ENCODE results near the gene CD48. TPM values are rescaled to one million over a fixed set of nuclear protein-coding genes. Genes with fewer than 3 reads are reported as not detected.

CD48 gene, protein sequence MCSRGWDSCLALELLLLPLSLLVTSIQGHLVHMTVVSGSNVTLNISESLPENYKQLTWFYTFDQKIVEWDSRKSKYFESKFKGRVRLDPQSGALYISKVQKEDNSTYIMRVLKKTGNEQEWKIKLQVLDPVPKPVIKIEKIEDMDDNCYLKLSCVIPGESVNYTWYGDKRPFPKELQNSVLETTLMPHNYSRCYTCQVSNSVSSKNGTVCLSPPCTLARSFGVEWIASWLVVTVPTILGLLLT
- total RNA-seq (2021): not detected in 2 replicates
- not detected for Bru-seq, nascent RNA
- BruChase-seq, experiment 1, labeled RNA remaining after a 2-hour chase: not detected
- BruChase-seq, experiment 2, labeled RNA remaining after a 6-hour chase: not detected
- long read RNA-seq: 0 reads

GRCh38 chr1:160711602-160712311 lies at the start of gene CD48:
Gene CD48 (minus strand): TSS chr1:160711822. CDS start chr1:160711763, 59 bp downstream.
- H3K27me3 ChIP-seq (replicated peaks; ENCODE audit: insufficient read depth, low read depth, low read length, poor library complexity): peaks cover 23% of the 10 kb centered on the region
- TF ChIP-seq CTCF (conservative IDR thresholded peaks at IDR 0.05; ENCODE audit: low read depth, low read length) (no peak), EZH2 (IDR thresholded peaks at IDR 0.05; ENCODE audit: borderline replicate concordance, low read depth, low read length, poor library complexity, severe bottlenecking) (no peak)
- intact Hi-C loops (cut with micrococcal nuclease; ENCODE audit: unreplicated experiment): no loop called here
- H3K4me1 ChIP-seq (ENCODE audit: insufficient read depth, low read length, poor library complexity, severe bottlenecking): no peaks in the 10 kb centered on the region
- H3K9me3 ChIP-seq (ENCODE audit: low read depth, low read length, poor library complexity, severe bottlenecking): no peaks in the 10 kb centered on the region
- no peak within 1 kb of the TSS for H3K27ac ChIP-seq (ENCODE audit: low read depth, low read length, poor library complexity, severe bottlenecking)
- ChIA-PET POLR2A (ENCODE audit: low non-redundant PET) (no interaction called here), CTCF (no interaction called here)
- BruUV-seq (replicated peaks): no TSS peak
- no peak for DNase-seq (ENCODE audit: low spot score)
- H3K4me3 ChIP-seq (ENCODE audit: low read depth, low read length, poor library complexity, severe bottlenecking): no peak within 1 kb of the TSS
- no peaks in the 10 kb centered on the region for H3K36me3 ChIP-seq (ENCODE audit: insufficient read depth, low read length, poor library complexity, severe bottlenecking)

DNA sequence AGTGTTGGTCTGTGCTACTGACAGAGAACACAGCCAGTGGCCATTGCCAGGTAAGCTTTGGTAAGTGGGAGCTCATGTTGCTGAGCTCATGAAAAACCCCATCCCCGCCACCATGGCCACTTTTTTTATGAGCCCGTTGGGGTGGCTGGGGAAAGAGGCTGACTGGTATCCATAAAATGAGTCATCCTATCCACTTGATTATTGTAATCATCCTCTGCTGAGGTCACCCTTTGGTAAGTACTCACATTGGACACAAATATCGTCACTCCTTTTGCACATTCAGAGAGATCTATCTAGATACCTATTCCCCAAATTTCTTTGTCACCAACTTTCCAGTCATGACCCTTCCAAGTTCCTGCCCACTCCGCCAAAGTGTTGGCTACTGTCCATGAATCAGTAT lies 49.4 kb upstream of the CD48 start:
- DNase-seq (ENCODE audit: low spot score): no peak
- H3K4me3 ChIP-seq (ENCODE audit: low read depth, low read length, poor library complexity, severe bottlenecking): no peak overlapping the region
- TF ChIP-seq CTCF (conservative IDR thresholded peaks at IDR 0.05; ENCODE audit: low read depth, low read length): no peak
- no peak for TF ChIP-seq EZH2 (IDR thresholded peaks at IDR 0.05; ENCODE audit: borderline replicate concordance, low read depth, low read length, poor library complexity, severe bottlenecking)
- ChIA-PET POLR2A (ENCODE audit: low non-redundant PET) (no interaction called here), CTCF (no interaction called here)
- intact Hi-C loops (cut with micrococcal nuclease; ENCODE audit: unreplicated experiment): no loop called here
- no peaks in the 10 kb centered on the region for H3K9me3 ChIP-seq (ENCODE audit: low read depth, low read length, poor library complexity, severe bottlenecking)
- no peaks in the 10 kb centered on the region for H3K4me1 ChIP-seq (ENCODE audit: insufficient read depth, low read length, poor library complexity, severe bottlenecking)
- no peak overlapping the region for H3K27ac ChIP-seq (ENCODE audit: low read depth, low read length, poor library complexity, severe bottlenecking)
- H3K36me3 ChIP-seq (ENCODE audit: insufficient read depth, low read length, poor library complexity, severe bottlenecking): no peaks in the 10 kb centered on the region
- no TSS peak for BruUV-seq (replicated peaks)
- no peaks in the 10 kb centered on the region for H3K27me3 ChIP-seq (replicated peaks; ENCODE audit: insufficient read depth, low read depth, low read length, poor library complexity)

- TF ChIP-seq CTCF (conservative IDR thresholded peaks at IDR 0.05; ENCODE audit: low read depth, low read length) (no peak), EZH2 (IDR thresholded peaks at IDR 0.05; ENCODE audit: borderline replicate concordance, low read depth, low read length, poor library complexity, severe bottlenecking) (no peak)
- POLR2A ChIA-PET (ENCODE audit: low non-redundant PET): no interaction called here
- intact Hi-C loops (cut with micrococcal nuclease; ENCODE audit: unreplicated experiment): no loop called here
- Histone ChIP-seq H3K9me3 (ENCODE audit: low read depth, low read length, poor library complexity, severe bottlenecking) (no peaks in the 10 kb centered on the region), H3K27me3 (replicated peaks; ENCODE audit: insufficient read depth, low read depth, low read length, poor library complexity) (no peaks in the 10 kb centered on the region), H3K4me3 (ENCODE audit: low read depth, low read length, poor library complexity, severe bottlenecking) (no peak overlapping the region), H3K36me3 (ENCODE audit: insufficient read depth, low read length, poor library complexity, severe bottlenecking) (no peaks in the 10 kb centered on the region), H3K27ac (ENCODE audit: low read depth, low read length, poor library complexity, severe bottlenecking) (no peak overlapping the region), H3K4me1 (ENCODE audit: insufficient read depth, low read length, poor library complexity, severe bottlenecking) (no peaks in the 10 kb centered on the region)
- no TSS peak for BruUV-seq (replicated peaks)
- DNase-seq (ENCODE audit: low spot score): no peak
- CTCF ChIA-PET: no interaction called here
Measured at GRCh38 chr1:160759740-160760139, 48.1 kb upstream of the CD48 start.
